MM.1S (cell line): ENCODE data around the gene SHOC2.

Source experiments
- EZH2phosphoT487 ChIP-seq: fragments of 300-600 bp; sonication (generic); IDR thresholded peaks from 2 replicates; pipeline ENCODE4 v1.6.1; 2018; ENCODE audit warnings: antibody characterized with exemption, low read length
- TF ChIP-seq, protein P1 (sequence below): fragments of 300-600 bp; sonication (generic); IDR thresholded peaks from 2 replicates; pipeline ENCODE4 v1.5.1; 2016; ENCODE audit warnings: antibody characterized with exemption, low read length, mixed read lengths

DNA sequence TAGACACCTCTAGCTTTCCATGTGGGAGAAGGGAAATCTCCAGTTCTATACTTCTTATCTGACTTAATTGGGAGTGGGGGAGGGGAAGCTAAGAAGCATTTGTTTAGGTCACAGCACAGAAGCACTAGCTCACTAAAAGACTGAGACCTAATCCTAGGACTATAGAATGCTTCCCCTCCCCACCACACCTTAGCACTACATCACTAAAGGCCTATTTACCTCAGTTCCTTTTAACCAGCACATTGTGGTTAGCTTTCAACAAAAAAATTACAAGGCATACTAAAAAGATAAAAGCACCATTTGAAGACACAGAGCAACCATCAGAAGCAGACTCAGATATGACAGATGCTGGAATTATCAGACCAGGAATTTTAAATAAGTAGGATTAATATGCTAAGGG is 103.7 kb downstream of the SHOC2 start:
- TF ChIP-seq, protein P1, sequence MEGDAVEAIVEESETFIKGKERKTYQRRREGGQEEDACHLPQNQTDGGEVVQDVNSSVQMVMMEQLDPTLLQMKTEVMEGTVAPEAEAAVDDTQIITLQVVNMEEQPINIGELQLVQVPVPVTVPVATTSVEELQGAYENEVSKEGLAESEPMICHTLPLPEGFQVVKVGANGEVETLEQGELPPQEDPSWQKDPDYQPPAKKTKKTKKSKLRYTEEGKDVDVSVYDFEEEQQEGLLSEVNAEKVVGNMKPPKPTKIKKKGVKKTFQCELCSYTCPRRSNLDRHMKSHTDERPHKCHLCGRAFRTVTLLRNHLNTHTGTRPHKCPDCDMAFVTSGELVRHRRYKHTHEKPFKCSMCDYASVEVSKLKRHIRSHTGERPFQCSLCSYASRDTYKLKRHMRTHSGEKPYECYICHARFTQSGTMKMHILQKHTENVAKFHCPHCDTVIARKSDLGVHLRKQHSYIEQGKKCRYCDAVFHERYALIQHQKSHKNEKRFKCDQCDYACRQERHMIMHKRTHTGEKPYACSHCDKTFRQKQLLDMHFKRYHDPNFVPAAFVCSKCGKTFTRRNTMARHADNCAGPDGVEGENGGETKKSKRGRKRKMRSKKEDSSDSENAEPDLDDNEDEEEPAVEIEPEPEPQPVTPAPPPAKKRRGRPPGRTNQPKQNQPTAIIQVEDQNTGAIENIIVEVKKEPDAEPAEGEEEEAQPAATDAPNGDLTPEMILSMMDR = no peak
- no peak for TF ChIP-seq EZH2phosphoT487
